K562 (cell line): ENCODE data around the gene CAMK2B. TPM values are rescaled to one million over a fixed set of nuclear protein-coding genes. Genes with fewer than 3 reads are reported as not detected.

Experiments
- ARID1B ChIP-seq: fragments of 450-650 bp; IDR thresholded peaks from 2 replicates; pipeline ENCODE4 v1.6.1; 2016; ENCODE audit warnings: antibody characterized with exemption, mild to moderate bottlenecking, inconsistent platforms
- CHCHD3 ChIP-seq: fragments of 250-450 bp; sonication (Bioruptor Pico); IDR thresholded peaks from 2 replicates; pipeline ENCODE4 v2.1.2; 2022; ENCODE audit warnings: mild to moderate bottlenecking
- FIP1L1 ChIP-seq: fragments of 200-400 bp; formaldehyde crosslinking; IDR thresholded peaks from 2 replicates; pipeline ENCODE4 v1.6.1; 2018; ENCODE audit warnings: mild to moderate bottlenecking, low read depth, low read length; ENCODE audit not compliant: poor library complexity, severe bottlenecking
- HMG20B ChIP-seq: fragments of 250-450 bp; sonication (Bioruptor Pico); IDR thresholded peaks from 2 replicates; pipeline ENCODE4 v1.5.0; 2021; ENCODE audit warnings: mild to moderate bottlenecking
- NFXL1 ChIP-seq: fragments of 450-650 bp; formaldehyde crosslinking; IDR thresholded peaks from 2 replicates; pipeline ENCODE4 v1.4.0; 2021; ENCODE audit warnings: mild to moderate bottlenecking
- PRMT5 ChIP-seq: sonication (generic); formaldehyde crosslinking; IDR thresholded peaks from 2 replicates; pipeline ENCODE4 v1.5.0; 2020; ENCODE audit warnings: missing genetic modification reagents
- SIN3A ChIP-seq, 2 experiments: fragments of 150-350 bp in 1 of 2; IDR thresholded peaks; 2 replicates each; pipeline ENCODE4 v1.6.1; 2011 to 2016; ENCODE audit warnings: borderline replicate concordance in 2 of 2, low read depth in 2 of 2, low read length in 2 of 2, mild to moderate bottlenecking in 2 of 2, moderate library complexity in 2 of 2; ENCODE audit not compliant: control insufficient read depth in 1 of 2
- SLC30A9 ChIP-seq: fragments of 250-450 bp; sonication (Bioruptor Pico); IDR thresholded peaks from 2 replicates; pipeline ENCODE4 v1.8.0; 2022; ENCODE audit warnings: mild to moderate bottlenecking, moderate library complexity
- TRIM24 ChIP-seq, 2 experiments: fragments of 450-650 bp; IDR thresholded peaks; 2 replicates each; pipeline ENCODE4 v1.6.1; 2016
- TSC22D4 ChIP-seq: fragments of 450-650 bp; IDR thresholded peaks from 2 replicates; pipeline ENCODE4 v1.6.1; 2016; ENCODE audit warnings: missing genetic modification characterization, missing biosample characterization, control low read depth
- ZNF124 ChIP-seq: sonication (generic); formaldehyde crosslinking; IDR thresholded peaks from 2 replicates; pipeline ENCODE4 v1.8.1; 2022; ENCODE audit warnings: missing genetic modification reagents
- ZNF398 ChIP-seq: fragments of 250-450 bp; sonication (Bioruptor Pico); IDR thresholded peaks from 2 replicates; pipeline ENCODE4 v1.8.0; 2021; ENCODE audit warnings: moderate library complexity, mild to moderate bottlenecking, inconsistent platforms
- polyA plus RNA-seq, 8 experiments: library from polyadenylated mRNA; depleted of rRNA in 4 of 8; stranded (reverse) in 5 of 8; unstranded in 3 of 8; fragments of >200 nt; fragmentation: Nextera tagmentation in 2 of 8; fragmentation: Illumina TruSeq in 1 of 8; extraction: Ambion mirVana in 2 of 8; extraction: Trizol in 1 of 8; gene quantifications; 2 replicates each; pipeline versions ENCODE4 v1.2.1 to v1.2.3, GENCODE V29; 2011 to 2014; ENCODE audit warnings: inconsistent platforms in 1 of 8, missing spikeins in 1 of 8
- total RNA-seq, 7 experiments: library from RNA; depleted of rRNA in 6 of 7; stranded (reverse); fragments of >200 nt in 6 of 7; fragmentation: Illumina TruSeq in 2 of 7; extraction: Trizol in 2 of 7; gene quantifications; 2 replicates each; pipeline versions ENCODE4 v1.2.1 to v1.2.3, GENCODE V29; 2011 to 2021; ENCODE audit warnings: low replicate concordance in 1 of 7
- TF ChIP-seq, protein P1 (sequence below): fragments of 250-450 bp; sonication (Bioruptor Pico); IDR thresholded peaks from 2 replicates; pipeline ENCODE4 v1.4.0; 2020; ENCODE audit warnings: mild to moderate bottlenecking, moderate library complexity, borderline replicate concordance
- TF ChIP-seq, protein P2 (sequence below): fragments of 450-650 bp; IDR thresholded peaks from 2 replicates; pipeline ENCODE4 v1.6.1; 2018; ENCODE audit warnings: mild to moderate bottlenecking, low read depth; ENCODE audit not compliant: partially characterized antibody
- TF ChIP-seq, protein P3 (sequence below): fragments of 450-650 bp; formaldehyde crosslinking; IDR thresholded peaks from 2 replicates; pipeline ENCODE4 v1.4.0; 2022; ENCODE audit warnings: missing genetic modification characterization
- TF ChIP-seq, protein P4 (sequence below): fragments of 450-650 bp; IDR thresholded peaks from 2 replicates; pipeline ENCODE4 v1.6.1; 2018; ENCODE audit not compliant: partially characterized antibody

CAMK2B gene
- total and polyA plus RNA-seq, 9 of the 15 experiments (the other 6 are each of a cell fraction or from before 2014, with no cell fraction given) = 0.04 to 0.09 (median 0.05) TPM; not detected in 4

GRCh38 chr7:44200699-44201461, 124.5 kb downstream of the CAMK2B start, which contains the start of gene YKT6 (continued):
- TF ChIP-seq, protein P1, sequence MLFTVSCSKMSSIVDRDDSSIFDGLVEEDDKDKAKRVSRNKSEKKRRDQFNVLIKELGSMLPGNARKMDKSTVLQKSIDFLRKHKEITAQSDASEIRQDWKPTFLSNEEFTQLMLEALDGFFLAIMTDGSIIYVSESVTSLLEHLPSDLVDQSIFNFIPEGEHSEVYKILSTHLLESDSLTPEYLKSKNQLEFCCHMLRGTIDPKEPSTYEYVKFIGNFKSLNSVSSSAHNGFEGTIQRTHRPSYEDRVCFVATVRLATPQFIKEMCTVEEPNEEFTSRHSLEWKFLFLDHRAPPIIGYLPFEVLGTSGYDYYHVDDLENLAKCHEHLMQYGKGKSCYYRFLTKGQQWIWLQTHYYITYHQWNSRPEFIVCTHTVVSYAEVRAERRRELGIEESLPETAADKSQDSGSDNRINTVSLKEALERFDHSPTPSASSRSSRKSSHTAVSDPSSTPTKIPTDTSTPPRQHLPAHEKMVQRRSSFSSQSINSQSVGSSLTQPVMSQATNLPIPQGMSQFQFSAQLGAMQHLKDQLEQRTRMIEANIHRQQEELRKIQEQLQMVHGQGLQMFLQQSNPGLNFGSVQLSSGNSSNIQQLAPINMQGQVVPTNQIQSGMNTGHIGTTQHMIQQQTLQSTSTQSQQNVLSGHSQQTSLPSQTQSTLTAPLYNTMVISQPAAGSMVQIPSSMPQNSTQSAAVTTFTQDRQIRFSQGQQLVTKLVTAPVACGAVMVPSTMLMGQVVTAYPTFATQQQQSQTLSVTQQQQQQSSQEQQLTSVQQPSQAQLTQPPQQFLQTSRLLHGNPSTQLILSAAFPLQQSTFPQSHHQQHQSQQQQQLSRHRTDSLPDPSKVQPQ = no peak
- no peak for TF ChIP-seq ZNF398 (CRISPR knock-in tag)
- TF ChIP-seq ARID1B = no peak
- no peak for TF ChIP-seq NFXL1 (CRISPR knock-in tag)
- TF ChIP-seq PRMT5 (CRISPR knock-in tag) = no peak
- TF ChIP-seq ZNF124 (CRISPR knock-in tag) = no peak
- TF ChIP-seq, protein P2, sequence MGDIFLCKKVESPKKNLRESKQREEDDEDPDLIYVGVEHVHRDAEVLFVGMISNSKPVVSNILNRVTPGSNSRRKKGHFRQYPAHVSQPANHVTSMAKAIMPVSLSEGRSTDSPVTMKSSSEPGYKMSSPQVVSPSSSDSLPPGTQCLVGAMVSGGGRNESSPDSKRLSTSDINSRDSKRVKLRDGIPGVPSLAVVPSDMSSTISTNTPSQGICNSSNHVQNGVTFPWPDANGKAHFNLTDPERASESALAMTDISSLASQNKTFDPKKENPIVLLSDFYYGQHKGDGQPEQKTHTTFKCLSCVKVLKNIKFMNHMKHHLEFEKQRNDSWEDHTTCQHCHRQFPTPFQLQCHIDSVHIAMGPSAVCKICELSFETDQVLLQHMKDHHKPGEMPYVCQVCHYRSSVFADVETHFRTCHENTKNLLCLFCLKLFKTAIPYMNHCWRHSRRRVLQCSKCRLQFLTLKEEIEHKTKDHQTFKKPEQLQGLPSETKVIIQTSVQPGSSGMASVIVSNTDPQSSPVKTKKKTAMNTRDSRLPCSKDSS = no peak
- TF ChIP-seq SIN3A (IDR thresholded peaks at IDR 0.05; ENCODE audit: borderline replicate concordance in 2 of 2, control insufficient read depth in 1 of 2, low read depth in 2 of 2, low read length in 2 of 2) = peak; percentile 90 to 97
- TF ChIP-seq, protein P3, sequence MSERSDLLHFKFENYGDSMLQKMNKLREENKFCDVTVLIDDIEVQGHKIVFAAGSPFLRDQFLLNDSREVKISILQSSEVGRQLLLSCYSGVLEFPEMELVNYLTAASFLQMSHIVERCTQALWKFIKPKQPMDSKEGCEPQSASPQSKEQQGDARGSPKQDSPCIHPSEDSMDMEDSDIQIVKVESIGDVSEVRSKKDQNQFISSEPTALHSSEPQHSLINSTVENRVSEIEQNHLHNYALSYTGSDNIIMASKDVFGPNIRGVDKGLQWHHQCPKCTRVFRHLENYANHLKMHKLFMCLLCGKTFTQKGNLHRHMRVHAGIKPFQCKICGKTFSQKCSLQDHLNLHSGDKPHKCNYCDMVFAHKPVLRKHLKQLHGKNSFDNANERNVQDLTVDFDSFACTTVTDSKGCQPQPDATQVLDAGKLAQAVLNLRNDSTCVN (CRISPR knock-in tag) = no peak
- TF ChIP-seq SLC30A9 = no peak
- TF ChIP-seq CHCHD3 = no peak
- peak; percentile 75 for TF ChIP-seq FIP1L1
- TF ChIP-seq HMG20B (CRISPR knock-in tag) = no peak
- no peak for TF ChIP-seq TRIM24 (IDR thresholded peaks at IDR 0.05)
- TF ChIP-seq, protein P4, sequence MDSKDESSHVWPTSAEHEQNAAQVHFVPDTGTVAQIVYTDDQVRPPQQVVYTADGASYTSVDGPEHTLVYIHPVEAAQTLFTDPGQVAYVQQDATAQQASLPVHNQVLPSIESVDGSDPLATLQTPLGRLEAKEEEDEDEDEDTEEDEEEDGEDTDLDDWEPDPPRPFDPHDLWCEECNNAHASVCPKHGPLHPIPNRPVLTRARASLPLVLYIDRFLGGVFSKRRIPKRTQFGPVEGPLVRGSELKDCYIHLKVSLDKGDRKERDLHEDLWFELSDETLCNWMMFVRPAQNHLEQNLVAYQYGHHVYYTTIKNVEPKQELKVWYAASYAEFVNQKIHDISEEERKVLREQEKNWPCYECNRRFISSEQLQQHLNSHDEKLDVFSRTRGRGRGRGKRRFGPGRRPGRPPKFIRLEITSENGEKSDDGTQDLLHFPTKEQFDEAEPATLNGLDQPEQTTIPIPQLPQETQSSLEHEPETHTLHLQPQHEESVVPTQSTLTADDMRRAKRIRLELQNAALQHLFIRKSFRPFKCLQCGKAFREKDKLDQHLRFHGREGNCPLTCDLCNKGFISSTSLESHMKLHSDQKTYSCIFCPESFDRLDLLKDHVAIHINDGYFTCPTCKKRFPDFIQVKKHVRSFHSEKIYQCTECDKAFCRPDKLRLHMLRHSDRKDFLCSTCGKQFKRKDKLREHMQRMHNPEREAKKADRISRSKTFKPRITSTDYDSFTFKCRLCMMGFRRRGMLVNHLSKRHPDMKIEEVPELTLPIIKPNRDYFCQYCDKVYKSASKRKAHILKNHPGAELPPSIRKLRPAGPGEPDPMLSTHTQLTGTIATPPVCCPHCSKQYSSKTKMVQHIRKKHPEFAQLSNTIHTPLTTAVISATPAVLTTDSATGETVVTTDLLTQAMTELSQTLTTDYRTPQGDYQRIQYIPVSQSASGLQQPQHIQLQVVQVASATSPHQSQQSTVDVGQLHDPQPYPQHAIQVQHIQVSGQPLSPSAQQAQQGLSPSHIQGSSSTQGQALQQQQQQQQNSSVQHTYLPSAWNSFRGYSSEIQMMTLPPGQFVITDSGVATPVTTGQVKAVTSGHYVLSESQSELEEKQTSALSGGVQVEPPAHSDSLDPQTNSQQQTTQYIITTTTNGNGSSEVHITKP = peak; percentile 12
- TF ChIP-seq TSC22D4 = no peak
